ENCODE results near the gene CEACAM8.
"Not testable (repeated sequence)": the region's sequence is repeated elsewhere in the genome, so short reads cannot be mapped to it uniquely, and the experiment has no call there.

CEACAM8 gene

DNA sequence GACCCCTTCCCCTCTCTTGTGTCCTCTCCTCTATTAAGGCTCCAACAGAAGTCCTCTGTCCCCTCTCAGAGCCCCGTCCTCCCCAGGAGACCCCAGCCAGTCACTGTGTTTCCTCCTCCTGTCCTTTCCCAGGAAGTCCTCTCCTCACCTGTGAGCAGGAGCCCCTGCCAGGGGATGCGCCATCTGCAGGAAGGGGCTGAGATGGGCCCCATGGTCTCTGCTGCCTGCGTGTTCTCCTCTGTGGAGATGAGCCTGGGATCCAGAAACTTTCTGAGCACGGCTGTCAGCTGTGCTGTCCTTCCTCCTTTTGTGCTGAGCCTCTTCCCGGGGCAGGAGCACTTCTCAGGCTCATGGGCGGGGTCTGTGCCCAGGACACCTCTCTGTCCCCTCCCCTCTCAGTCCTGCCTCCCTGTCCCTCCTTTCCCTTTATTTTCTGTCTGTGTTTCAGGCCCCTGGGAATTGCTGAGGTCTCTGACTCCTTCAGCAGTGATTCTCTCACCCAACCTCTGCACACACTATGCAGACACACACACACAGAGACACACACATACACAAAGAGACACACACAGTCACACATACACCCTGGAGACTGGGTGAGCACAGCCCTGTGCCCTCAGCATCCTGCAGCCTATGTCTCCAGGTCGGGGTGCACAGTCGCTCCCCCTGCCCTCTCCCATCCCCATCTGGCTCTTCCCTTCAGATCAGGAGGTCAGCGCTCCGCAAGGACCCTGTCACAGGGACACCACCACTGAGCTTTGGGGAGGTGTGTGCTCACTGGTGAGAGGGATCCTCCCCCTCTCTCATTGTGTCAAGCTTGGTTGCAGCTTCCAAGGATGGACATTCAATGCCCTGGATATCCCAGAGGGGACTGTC is at the start of gene CEACAM8:
Gene CEACAM8 (minus strand): TSS at position 308 of the 873 bp plus-strand sequence. CDS start 96 bp downstream, at position 212.
- no peak for DNase-seq

DNA sequence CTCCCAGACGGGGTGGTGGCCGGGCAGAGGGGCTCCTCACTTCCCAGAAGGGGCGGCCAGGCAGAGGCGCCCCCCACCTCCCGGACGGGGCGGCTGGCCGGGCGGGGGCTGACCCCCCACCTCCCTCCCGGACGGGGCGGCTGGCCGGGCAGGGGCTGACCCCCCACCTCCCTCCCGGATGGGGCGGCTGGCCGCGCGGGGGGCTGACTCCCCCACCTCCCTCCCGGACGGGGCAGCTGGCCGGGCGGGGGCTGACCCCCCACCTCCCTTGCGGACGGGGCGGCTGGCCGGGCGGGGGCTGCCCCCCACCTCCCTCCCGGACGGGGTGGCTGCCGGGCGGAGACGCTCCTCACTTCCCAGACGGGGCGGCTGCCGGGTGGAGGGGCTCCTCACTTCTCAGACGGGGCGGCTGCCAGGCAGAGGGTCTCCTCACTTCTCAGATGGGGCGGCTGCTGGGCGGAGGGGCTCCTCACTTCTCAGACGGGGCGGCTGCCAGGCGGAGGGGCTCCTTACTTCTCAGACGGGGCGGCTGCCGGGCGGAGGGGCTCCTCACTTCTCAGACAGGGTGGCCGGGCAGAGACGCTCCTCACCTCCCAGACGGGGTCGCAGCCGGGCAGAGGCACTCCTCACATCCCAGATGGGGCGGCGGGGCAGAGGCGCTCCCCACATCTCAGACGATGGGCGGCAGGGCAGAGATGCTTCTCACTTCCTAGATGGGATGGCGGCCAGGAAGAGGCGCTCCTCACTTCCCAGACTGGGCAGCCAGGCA is 44.8 kb upstream of the CEACAM8 start:
- DNase-seq: not testable (repeated sequence)

DNA sequence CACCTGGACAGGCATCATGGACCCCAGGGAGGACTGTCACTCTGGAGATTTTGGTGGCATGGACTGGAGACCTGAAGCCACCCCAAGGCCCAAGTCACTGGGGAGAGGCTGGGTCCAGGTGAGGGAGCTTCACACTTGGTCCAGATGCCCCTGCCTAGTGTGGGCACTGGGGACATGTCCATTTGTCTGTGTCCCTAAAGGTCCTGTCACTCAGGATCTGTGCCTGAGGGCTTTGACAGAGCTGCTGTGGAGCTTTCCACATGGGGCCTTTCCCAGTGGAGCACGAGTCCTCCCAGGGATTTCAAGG is 40.5 kb upstream of the CEACAM8 start:
- DNase-seq: no peak

DNA sequence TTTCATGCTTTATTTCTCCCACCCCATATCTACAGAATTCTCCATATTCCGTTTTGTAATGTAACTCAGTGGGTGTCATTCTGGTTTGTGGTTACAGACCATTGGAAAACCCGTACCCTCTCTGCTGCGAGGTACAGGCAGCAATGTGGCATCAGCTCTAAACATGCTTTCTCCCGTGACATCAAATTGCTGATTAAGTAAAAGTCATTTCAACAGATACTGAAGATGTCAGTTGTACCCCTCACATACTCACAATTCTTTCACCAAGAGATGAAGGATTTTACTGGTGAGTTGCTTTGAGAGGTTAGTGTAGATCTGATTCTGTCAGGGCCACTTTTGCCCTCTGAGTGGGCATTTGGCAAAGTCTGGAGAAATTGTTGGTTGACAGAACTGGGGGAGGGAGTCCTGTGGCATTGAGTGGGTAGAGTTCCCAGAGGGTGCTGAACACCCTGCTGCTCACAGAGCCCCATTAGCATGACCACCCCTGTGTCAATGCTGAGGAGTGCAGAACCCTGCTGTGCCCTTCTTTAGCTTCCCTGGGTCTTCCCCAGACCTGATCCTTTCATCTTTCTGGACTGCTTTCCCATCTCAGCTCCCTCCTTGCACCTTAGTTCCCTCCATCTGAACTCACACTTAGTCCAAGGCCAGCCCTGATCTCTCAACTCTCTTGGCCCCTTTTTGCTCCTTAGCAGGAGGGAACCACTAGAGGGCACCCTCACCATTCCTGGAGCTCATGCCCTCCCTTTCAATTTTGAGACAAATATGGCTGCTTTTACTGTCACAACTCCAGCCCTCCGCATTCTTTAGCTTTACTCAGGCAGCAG is 39.9 kb upstream of the CEACAM8 start:
- no peak for DNase-seq

DNA sequence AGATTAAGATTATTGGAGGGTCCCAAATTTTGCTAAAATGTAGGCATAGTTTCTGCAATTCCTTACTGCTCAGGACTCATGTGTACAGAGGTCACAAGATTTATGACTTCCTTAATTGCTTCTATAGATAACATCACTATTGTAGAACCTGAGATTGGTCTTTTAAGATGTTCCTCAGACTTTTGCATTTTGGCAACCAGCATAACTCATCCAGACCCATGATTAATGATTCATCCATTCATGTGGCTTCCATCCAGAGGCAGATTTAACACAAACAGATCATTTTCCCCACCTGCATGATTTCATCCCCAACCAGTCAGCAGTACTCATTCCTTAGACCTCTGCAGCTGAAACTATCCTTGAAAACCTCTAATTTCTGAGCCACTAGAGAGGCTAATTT is 34.5 kb upstream of the CEACAM8 start:
- no peak for DNase-seq

DNA sequence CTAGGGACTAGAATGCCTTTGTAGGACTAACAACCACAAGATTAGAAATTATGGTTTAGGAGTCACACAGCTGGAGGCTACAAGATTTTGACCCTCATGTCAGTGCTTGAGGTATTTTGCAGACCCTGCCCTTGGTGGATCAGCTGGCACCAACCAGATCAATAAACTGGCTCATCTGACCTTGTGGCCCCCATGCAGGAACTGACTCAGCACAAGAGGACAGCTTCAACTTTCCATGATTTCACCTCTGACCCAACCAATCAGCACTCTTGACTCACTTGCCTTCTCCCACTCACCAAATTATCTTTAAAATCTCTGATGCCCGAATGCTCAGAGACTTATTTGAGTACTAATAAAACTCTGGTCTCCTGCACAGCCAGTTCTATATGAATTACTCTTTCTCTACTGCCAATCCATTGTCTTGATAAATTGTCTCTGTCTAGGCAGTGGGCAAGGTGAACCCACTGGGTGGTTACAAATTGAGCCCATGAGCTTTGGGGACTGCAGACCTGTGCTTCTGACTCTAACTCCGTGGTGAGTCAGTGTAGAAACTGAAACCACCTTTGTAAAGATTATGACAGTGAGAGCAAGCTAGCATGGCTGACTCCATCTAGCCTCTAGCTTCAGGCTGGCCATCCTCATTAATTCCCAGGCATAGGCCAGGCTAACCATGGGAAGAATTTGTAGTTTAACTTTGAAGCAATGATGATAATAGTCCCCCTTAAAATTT is 33.9 kb upstream of the CEACAM8 start:
- no peak for DNase-seq

DNA sequence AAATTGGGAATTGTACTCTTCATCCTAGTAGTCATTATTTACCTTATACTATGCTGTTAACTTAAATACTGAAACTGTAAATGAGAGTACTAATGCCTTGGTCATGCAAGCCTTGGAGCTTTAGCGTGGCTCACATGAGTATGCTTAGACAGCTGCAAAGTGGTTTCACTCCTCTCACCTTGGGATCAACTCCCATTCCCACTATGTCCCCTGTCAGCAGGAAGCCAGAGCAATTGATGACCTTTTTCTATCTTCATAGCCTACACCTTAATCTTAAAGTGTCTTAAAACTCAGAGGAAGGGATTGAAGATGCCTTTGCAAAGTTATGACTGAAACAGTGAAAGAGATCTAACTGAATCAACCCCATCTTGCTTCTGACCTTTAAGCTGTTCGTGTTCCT is 33.2 kb upstream of the CEACAM8 start:
- no peak for DNase-seq

DNA sequence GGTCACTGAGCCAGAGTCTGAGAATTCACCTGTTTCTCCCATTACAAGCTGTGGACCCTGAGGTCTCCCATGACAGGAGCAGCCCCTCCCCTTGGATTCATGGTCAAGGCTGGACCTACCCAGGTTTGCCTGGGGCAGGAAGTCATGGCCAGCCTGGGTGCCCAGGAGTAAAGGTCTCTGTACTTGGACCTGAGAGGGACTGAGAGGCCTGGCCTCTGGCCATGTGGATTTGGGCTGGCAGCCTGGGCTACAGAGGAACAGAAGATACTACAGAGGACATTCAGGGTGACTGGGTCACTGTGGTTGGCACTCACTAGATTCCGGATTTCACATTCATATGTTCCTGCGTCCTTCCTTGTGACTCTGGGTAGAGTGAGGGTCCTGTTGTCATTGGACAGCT is 31.5 kb upstream of the CEACAM8 start:
- DNase-seq: no peak

DNA sequence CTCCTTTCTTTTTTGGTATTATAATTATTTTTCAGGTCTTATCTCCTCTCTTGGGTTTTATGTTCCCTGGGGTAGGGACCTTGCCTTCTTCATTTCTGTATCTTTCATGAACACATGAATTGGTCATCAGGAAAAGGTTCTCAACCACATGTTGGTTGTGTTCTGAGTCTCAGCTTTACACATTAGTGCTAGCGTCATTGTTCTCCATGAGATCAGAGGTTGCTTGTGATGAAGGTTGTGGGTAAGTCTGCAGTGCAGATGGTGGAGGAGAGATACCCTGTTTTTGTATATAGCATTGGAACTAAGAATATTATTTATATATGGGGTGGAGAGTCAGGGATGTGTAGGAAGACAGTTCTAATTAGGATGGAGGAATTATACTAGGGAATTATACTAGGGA is 24.5 kb upstream of the CEACAM8 start:
- DNase-seq: no peak

DNA sequence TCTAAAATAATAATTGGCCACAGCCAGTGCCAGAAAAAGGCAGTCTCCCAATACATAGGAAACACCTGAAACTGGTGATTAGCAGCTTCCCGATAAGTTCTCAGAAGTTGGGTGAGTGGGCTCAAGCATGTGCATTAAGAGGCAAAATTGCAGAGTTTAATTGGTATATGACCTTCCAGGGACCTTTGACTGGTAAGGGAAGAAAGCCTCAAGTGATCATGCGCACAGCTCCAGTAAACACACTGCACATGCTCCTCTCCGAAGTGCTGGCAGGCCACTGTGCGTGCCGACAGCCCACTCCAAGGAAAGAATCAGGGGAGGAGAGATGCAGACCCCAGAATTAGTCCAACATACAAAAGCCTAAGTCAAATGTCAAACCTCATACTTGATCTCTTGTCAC is 18.9 kb upstream of the CEACAM8 start:
- DNase-seq: no peak

DNA sequence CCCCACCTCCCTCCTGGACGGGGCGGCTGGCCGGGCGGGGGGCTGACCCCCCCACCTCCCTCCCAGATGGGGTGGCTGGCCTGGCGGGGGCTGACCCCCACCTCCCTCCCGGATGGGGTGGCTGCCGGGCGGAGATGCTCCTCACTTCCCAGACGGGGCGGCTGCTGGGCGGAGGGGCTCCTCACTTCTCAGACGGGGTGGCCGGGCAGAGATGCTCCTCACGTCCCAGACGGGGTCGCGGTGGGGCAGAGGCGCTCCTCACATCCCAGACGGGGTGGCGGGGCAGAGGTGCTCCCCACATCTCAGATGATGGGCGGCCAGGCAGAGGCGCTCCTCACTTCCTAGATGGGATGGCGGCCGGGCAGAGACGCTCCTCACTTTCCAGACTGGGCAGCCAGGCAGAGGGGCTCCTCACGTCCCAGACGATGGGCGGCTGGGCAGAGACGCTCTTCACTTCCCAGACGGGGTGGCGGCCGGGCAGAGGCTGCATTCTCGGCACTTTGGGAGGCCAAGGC is 15.7 kb upstream of the CEACAM8 start:
- not testable (repeated sequence) for DNase-seq

DNA sequence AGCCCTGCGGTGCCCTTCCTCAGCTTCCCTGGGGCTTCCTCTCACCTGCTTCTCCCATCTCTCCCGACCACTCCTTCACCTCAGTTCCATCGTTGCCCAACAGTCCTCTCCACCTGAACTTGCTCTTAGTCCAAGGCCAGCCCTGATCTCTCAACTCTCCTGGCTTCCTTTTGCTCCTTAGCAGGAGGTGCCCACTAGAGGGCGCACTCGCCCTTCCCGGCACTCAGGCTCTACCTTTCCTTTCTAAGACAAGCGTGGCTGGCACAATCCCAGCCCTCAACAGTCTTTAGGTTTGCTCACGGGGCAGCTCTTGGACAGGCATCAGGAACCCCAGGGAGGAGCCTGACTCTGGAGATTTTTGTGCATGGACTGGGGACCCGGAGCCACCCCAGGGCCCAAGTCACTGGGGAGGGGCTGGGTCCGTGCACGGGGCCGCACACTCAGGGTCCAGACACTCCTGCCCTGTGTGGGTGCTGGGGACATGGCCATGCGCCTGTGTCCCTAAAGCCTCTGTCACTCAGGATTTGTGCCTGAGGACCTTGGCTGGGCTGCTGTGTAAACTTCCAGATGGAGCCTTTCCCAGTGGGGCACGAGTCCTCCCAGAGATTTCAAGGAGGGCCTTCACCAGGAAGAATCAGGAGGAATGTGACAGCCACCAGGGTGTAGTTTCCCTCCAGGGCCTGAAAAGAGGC is 12.1 kb upstream of the CEACAM8 start:
- no peak for DNase-seq

DNA sequence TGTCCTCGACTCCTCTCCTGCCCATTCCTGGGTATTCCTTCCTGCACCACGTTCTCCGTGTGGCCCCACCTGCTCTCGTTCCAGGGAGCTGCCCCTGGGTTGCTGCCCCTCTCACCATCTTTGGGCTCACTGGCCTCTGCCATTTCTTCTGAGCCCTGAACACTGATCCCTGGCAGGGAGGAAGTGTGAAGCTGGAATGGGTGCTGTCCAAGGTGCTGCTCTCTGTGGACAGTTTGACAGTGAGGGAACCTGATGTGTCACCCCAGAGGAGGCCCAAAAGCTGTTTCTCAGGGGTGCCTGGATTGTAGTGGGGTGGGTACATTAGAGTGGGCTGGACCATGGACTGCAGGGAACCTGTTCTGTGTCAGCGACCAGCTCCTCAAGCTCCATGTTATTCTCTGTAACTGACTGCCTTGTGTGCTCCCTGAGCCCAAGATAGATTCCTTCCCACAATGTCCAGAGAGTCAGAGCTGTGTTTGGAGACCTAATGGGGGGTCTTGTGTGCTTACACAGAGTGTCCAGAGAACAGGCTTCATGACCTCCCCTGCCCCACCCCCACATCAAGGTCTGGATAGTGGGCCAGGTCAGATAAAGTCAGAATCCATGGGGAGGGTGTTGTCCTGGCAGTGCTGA is 7.2 kb upstream of the CEACAM8 start:
- DNase-seq: no peak

DNA sequence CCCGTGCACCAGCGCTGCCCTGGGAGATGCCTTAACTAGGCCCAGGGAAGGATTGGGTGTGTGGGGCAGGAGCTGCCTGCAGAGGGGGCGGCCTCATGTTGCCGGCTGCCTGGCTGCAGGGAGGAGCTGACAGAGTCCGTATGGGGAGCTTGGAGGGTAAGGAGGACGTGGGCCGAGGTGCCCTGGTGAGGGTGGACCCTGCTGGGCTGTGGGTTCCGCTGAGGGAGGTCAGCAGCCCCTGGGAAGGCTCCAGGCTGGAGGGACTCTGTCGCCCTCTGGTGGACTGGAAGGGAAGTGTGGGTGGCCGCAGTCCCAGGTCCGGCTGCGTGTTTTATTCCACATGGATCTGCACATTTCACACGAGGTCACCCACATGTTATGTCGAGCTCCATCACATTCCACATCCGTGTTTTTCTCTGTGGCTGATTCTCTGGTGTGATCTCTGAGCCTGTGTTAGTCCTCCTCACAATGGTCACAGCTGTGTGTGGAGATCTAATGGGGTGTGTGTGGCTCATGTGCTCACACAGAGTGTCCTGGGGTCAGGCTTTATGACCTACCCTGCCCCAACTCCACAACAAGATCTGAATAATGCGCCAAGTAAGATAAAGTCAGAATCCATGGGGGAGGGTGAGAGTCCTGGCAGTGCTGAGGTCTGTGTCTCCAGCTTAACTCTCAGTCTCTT is 1.8 kb upstream of the CEACAM8 start:
- DNase-seq: no peak

DNA sequence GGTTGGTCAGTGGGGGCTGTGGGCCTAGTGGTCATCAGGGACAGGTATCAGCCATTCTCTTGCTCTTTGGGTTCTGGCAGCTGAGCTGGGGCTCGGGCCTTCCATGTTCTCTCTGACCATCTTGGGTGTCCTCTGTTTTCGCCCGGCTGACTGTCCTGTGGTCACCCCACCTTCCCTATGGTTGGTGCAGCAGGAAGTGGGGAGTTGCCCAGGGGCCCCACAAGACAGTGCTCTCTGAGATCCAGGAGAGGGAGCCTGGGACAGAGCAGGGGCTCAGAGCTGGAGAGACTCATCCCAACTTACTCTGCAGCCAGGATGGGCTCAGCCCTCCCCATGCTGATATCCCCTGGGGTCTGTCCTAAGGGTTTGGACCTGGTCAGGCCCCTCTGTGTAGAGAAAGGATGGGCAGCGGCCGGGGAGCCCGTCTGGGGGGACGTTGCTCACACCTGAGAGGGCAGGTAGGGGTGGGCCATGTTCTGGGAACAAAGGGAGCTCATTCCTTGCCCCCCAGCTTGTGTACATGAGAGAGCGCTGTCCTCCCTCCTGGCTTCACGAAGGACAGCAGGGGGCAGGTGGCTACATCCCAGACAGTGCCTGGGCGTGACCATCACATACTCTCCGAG is 937 bp upstream of the CEACAM8 start:
- no peak for DNase-seq

DNA sequence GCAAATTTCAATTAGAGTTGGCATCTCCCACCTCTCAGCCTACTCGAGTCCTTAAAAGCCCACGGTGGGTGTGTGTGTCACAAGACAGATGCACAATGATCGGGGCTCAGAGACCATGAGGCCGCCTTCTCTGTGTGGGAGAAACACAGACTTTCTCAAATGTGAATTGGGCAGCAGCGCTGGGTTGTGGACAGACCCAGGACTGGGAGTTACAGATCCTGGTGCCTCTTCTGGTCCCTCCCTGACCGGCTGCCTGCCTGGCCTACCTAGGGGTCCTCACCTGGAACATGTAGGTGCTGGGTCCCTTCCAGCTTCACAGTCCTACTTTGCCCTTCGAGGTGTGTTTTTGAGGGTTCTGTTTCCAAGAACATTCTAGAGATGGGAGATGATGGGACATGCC is 4.9 kb downstream of the CEACAM8 start:
- no peak for DNase-seq

DNA sequence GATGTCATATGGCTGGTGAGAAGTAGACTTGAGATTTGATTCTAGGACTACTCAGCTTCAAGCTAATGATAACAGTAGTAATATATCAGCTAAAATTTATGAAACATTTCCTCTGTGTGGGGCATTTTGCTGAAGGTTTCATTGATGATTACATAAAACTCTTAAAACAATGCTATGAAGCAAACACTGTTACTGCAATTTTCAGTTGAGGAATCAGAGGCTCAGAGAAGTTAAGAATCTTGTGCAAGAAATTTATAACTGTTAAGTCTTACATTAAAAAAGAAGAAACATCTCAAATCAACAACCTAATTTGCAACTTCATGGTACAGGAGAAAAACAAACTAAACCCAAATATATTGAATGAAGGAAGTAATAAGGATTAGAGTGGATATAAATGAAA is 10.3 kb downstream of the CEACAM8 start:
- DNase-seq: no peak

DNA sequence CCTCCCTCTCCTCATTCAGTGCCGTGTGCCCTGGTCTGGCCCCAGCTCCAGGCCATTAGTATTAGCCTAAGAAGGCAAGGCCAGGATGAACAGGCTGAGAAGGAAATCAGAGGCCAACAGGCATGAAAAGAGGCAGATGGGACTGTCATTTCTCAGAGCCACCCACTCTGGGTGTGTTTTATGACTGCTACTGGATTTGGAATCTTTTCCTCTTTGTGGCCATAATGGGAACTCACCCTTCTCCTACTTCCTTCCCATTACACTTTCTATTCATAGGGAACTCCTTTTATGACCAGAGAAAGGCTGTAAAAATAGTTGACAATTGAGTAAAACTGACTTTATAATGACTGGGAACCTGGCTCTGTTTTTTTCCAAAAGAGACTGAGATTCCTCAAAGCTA is 17.7 kb downstream of the CEACAM8 start:
- DNase-seq: no peak

DNA sequence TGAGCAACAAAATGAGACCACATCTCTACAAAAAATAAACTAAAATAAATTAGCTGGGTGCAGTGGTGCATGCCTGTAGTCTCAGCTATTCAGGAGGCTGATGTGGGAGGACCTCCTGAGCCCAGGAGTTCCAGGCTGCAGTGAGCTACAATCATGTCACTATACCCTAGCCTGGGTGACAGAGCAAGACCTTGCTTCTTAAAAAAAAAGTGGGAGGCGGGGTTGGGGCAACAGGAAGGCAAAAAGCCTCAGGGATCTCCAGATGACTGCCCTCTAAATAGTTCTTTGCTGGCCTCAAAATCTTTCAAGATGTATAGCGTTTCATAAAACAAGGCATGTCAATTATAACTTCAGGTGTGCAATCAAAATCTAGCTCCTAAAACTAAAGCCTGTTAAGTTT is 18.5 kb downstream of the CEACAM8 start:
- no peak for DNase-seq

DNA sequence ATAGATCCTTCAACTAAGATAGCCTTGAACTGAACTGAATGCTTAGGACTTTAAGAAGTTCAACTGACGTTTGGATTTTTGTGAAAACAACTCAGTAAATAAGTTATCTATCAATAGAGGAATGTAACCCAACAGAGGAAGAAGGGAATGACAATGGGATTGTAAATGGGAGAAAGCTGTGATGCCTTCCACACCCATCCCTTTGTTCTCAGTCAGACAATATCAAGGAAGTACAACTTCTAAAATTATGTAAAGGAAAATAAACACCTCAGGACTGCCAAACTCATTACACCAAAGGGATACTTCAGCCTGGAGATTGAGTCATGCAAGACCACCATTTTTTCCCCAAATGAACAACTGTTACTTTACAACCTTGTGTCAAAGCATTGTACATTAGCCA is 21.1 kb downstream of the CEACAM8 start:
- DNase-seq: no peak

Measured in CD4-positive, alpha-beta T cell treated with Interleukin-15 for 1 hour (primary cell).